ENCODE results near the gene ALDH3B2. TPM values are rescaled to one million over a fixed set of nuclear protein-coding genes. Genes with fewer than 3 reads are reported as not detected.

ALDH3B2 gene
- total RNA-seq, 1 experiment from 2014 or later: not detected

GRCh38 chr11:67642173-67643120 is 32.0 kb downstream of the ALDH3B2 start:
- Histone ChIP-seq H2BK120ac (ENCODE audit: low read depth, low read length, poor library complexity, severe bottlenecking) (no peak overlapping the region), H3K79me2 (ENCODE audit: insufficient read depth, low read length) (no peaks in the 10 kb centered on the region), H3K4me1 (ENCODE audit: insufficient read depth, low read length) (no peaks in the 10 kb centered on the region), H2BK5ac (ENCODE audit: insufficient read length, low read length) (no peak overlapping the region), H2BK15ac (ENCODE audit: low read depth, low read length) (no peak overlapping the region), H3K23ac (ENCODE audit: insufficient read length, low read depth, low read length) (no peak overlapping the region), H2BK12ac (ENCODE audit: insufficient read length, low read depth, low read length) (no peak overlapping the region), H3T11ph (ENCODE audit: low read length) (no peak overlapping the region), H3K9ac (ENCODE audit: extremely low read depth, insufficient read length, low read length) (no peak overlapping the region), H2BK20ac (ENCODE audit: low read depth, low read length, poor library complexity, severe bottlenecking) (no peak overlapping the region), H4K20me1 (ENCODE audit: control insufficient read depth, insufficient read depth, insufficient read length) (no peaks in the 10 kb centered on the region), H2AK5ac (ENCODE audit: insufficient read length, low read length) (no peak overlapping the region), H4K8ac (replicated peaks; ENCODE audit: insufficient read length, low read depth, low read length) (no peak overlapping the region), H3K56ac (ENCODE audit: insufficient read length, low read depth, low read length) (no peak overlapping the region), H3K27ac (ENCODE audit: insufficient read length, low read depth, low read length) (no peak overlapping the region), H3K27me3 (ENCODE audit: insufficient read depth, low read length) (peaks cover 7% of the 10 kb centered on the region; the same call in 1 of the 2 replicates), H3K9me3 (ENCODE audit: control insufficient read depth, low read depth, low read length) (no peaks in the 10 kb centered on the region), H3K79me1 (ENCODE audit: insufficient read depth, low read depth, low read length, poor library complexity, severe bottlenecking) (no peaks in the 10 kb centered on the region), H3K14ac (ENCODE audit: insufficient read depth, low read length) (no peak overlapping the region), H3K18ac (ENCODE audit: insufficient read length, low read depth, low read length) (no peak overlapping the region), H2AFZ (ENCODE audit: low read length) (no peak overlapping the region), H3K4me2 (ENCODE audit: insufficient read depth, insufficient read length, low read length) (no peak overlapping the region), H4K5ac (ENCODE audit: insufficient read length, low read depth, low read length) (no peak overlapping the region), H4K91ac (ENCODE audit: insufficient read length, low read depth, low read length) (no peak overlapping the region), H3K4ac (ENCODE audit: low read depth, low read length) (no peak overlapping the region), H3K23me2 (ENCODE audit: insufficient read length, low read depth, low read length, poor library complexity, severe bottlenecking) (no peaks in the 10 kb centered on the region)
- Mint-ChIP-seq H3K27me3 (ENCODE audit: low read depth) (peaks cover 51% of the 10 kb centered on the region), H3K4me3 (no peak overlapping the region), H3K4me1 (peaks cover 6 to 7% of the 10 kb centered on the region in 2 experiments; a peak in 3 of 4 replicates), H3K27ac (no peak overlapping the region; a peak in 1 of 7 replicates), H3K36me3 (ENCODE audit: insufficient read depth in 1 of 3, low read depth in 3 of 3) (no peaks in the 10 kb centered on the region; a peak in 1 of 7 replicates), H3K9me3 (peaks cover 0 to 4% of the 10 kb centered on the region in 2 experiments; a peak in 1 of 5 replicates)
- no peak for DNase-seq
- WGBS (ENCODE audit: extremely low coverage, insufficient read length, low lambda C conversion rate): no CpG with 5 or more reads among the region's 15 CpGs
- no peak for TF ChIP-seq CTCF (conservative IDR thresholded peaks at IDR 0.05)
